ENCODE data around the gene SH3GLB1. TPM values are rescaled to one million over a fixed set of nuclear protein-coding genes. Genes with fewer than 3 reads are reported as not detected.

The SH3GLB1 gene
- total and polyA plus RNA-seq, 2 donors (not counting 1 experiment from before 2014, with no cell fraction given) = 13.2 to 57.3 TPM

DNA sequence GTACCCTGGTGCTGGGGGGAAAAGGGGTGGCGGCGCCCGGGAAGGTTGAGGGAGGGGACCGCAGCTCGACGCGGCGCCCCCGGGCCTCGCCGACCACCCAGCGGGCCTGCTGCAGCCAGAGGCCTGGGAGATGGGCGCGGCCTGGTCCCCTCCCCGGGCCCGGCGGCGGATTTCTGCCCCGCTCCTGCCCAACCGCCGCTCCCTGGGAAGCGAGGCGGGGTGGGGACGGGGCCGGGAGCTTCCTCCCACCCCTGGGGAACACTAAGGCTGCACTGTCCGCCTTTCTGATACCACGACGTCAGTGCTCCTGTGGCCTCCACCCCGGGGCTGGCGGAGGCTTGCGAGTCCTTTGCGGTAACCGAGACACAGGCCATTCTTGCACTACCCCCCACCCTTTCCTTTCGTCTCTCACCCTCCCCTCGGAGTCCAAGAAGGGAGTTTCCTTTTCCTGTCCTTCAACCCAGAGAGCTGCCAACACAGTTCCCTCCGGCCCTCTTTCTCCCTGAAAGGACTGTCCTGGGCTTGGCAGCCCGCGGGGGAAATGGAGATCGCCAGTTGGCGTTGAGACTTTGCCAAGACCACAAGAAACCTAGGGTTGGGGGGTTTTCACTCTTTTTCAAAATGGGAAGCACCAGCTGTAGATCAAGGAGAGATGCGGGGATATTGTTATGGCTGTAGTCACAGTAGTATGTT is 742 bp downstream of the SH3GLB1 start:
- H3K36me3 ChIP-seq (replicated peaks in 1 of 2; ENCODE audit: control extremely low read depth in 1 of 2, control insufficient read depth in 1 of 2, extremely low read depth in 1 of 2, insufficient read depth in 2 of 2, low read length in 1 of 2) = no peaks in the 10 kb centered on the region
- ATAC-seq (ENCODE audit: low read depth) (peak; percentile 14), DNase-seq (no peak)
- H3K27ac ChIP-seq (ENCODE audit: low read length in 2 of 2) = peak overlapping the region; percentile 78 to 93
- WGBS (ENCODE audit: insufficient coverage) = under 1% methylated on average over 34 of the region's 41 CpGs
- peaks cover 26% of the 10 kb centered on the region for H4K20me1 ChIP-seq (ENCODE audit: control insufficient read depth, insufficient read depth, low read length, poor library complexity, severe bottlenecking)
- peak overlapping the region; percentile 78 for H3K9ac ChIP-seq (ENCODE audit: low read length)
- no peak for TF ChIP-seq EZH2 (IDR thresholded peaks at IDR 0.05; ENCODE audit: borderline replicate concordance, insufficient read depth, low read depth, low read length, poor library complexity, severe bottlenecking)
- no peak for TF ChIP-seq CTCF (IDR thresholded peaks at IDR 0.05)
- peak overlapping the region; percentile 89 for H2AFZ ChIP-seq (ENCODE audit: insufficient read depth, low read depth, low read length, poor library complexity, severe bottlenecking)
- intact Hi-C loops (cut with micrococcal nuclease) = loop anchor here (1.0 to 10.0 kb wide), 8 partner anchors 36 to 1978 kb away; partner anchors contain the start of genes HS2ST1, ODF2L and SELENOF
- peaks cover 52% of the 10 kb centered on the region for H3K79me2 ChIP-seq (ENCODE audit: control insufficient read depth, insufficient read depth, low read length)
- H3K4me3 ChIP-seq (ENCODE audit: control extremely low read depth in 1 of 5, extremely low read depth in 1 of 5, insufficient read depth in 1 of 5, low read depth in 2 of 5, low read length in 4 of 5) = peak overlapping the region; percentile 67 to 90 (median 80)
- no peaks in the 10 kb centered on the region for H3K9me3 ChIP-seq (ENCODE audit: control extremely low read depth in 1 of 3, control insufficient read depth in 2 of 3, insufficient read depth in 1 of 3, low read length in 2 of 3)
- no peaks in the 10 kb centered on the region for H3K27me3 ChIP-seq (replicated peaks in 1 of 4; ENCODE audit: control extremely low read depth in 1 of 4, control insufficient read depth in 3 of 4, insufficient read depth in 4 of 4, low read length in 3 of 4)
- peak overlapping the region; percentile 85 for H3K4me2 ChIP-seq (replicated peaks; ENCODE audit: low read depth, low read length, poor library complexity, severe bottlenecking)
- Mint-ChIP-seq H3K27ac (peak overlapping the region; percentile 100), H3K4me3 (peak overlapping the region; percentile 98), H3K4me1 (peaks cover 46% of the 10 kb centered on the region), H3K27me3 (no peaks in the 10 kb centered on the region), H3K9me3 (ENCODE audit: insufficient read depth) (no peaks in the 10 kb centered on the region)
- H3K4me1 ChIP-seq (ENCODE audit: control insufficient read depth in 2 of 2, insufficient read depth in 2 of 2, low read length in 2 of 2) = peaks cover 24 to 30% of the 10 kb centered on the region in 2 donors
- POLR2A ChIA-PET = interaction anchor here (0.9 to 2.4 kb wide), 6 partner anchors 24 to 313 kb away, joined by 3 to 20 read pairs (median 4); partner anchors contain the start of genes HS2ST1, ODF2L and SELENOF
- CTCF ChIA-PET = interaction anchor here (0.6 to 2.5 kb wide), 29 partner anchors 8 to 380 kb away, joined by 3 to 15 read pairs (median 5); partner anchors contain the start of gene ODF2L

GRCh38 chr1:86705665-86705985 is 1.2 kb downstream of the SH3GLB1 start:
- peak overlapping the region; percentile 85 for H3K4me2 ChIP-seq (replicated peaks; ENCODE audit: low read depth, low read length, poor library complexity, severe bottlenecking)
- peaks cover 57% of the 10 kb centered on the region for H3K79me2 ChIP-seq (ENCODE audit: control insufficient read depth, insufficient read depth, low read length)
- H4K20me1 ChIP-seq (ENCODE audit: control insufficient read depth, insufficient read depth, low read length, poor library complexity, severe bottlenecking) = peaks cover 31% of the 10 kb centered on the region
- no peaks in the 10 kb centered on the region for H3K9me3 Mint-ChIP-seq (ENCODE audit: insufficient read depth)
- H3K36me3 ChIP-seq (replicated peaks in 1 of 2; ENCODE audit: control extremely low read depth in 1 of 2, control insufficient read depth in 1 of 2, extremely low read depth in 1 of 2, insufficient read depth in 2 of 2, low read length in 1 of 2) = no peaks in the 10 kb centered on the region
- no peaks in the 10 kb centered on the region for H3K27me3 ChIP-seq (replicated peaks in 1 of 4; ENCODE audit: control extremely low read depth in 1 of 4, control insufficient read depth in 3 of 4, insufficient read depth in 4 of 4, low read length in 3 of 4)
- H3K4me3 Mint-ChIP-seq = peak overlapping the region; percentile 98
- H2AFZ ChIP-seq (ENCODE audit: insufficient read depth, low read depth, low read length, poor library complexity, severe bottlenecking) = peak overlapping the region; percentile 89
- H3K9ac ChIP-seq (ENCODE audit: low read length) = peak overlapping the region; percentile 78
- H3K27ac Mint-ChIP-seq = peak overlapping the region; percentile 93
- peak overlapping the region; percentile 78 to 93 for H3K27ac ChIP-seq (ENCODE audit: low read length in 2 of 2)
- no peaks in the 10 kb centered on the region for H3K27me3 Mint-ChIP-seq
- no peaks in the 10 kb centered on the region for H3K9me3 ChIP-seq (ENCODE audit: control extremely low read depth in 1 of 3, control insufficient read depth in 2 of 3, insufficient read depth in 1 of 3, low read length in 2 of 3)
- H3K4me1 Mint-ChIP-seq = peaks cover 49% of the 10 kb centered on the region
- intact Hi-C loops (cut with micrococcal nuclease) = loop anchor here (2.0 to 10.0 kb wide), 3 partner anchors 35 to 379 kb away; no protein-coding TSS in a partner anchor
- DNase-seq = no peak
- CTCF ChIA-PET = interaction anchor here (1.4 to 2.0 kb wide), 4 partner anchors 10 to 40 kb away, joined by 4 to 8 read pairs (median 6); no protein-coding TSS in a partner anchor
- TF ChIP-seq CTCF (IDR thresholded peaks at IDR 0.05) (no peak), EZH2 (IDR thresholded peaks at IDR 0.05; ENCODE audit: borderline replicate concordance, insufficient read depth, low read depth, low read length, poor library complexity, severe bottlenecking) (no peak)
- H3K4me3 ChIP-seq (ENCODE audit: control extremely low read depth in 1 of 5, extremely low read depth in 1 of 5, insufficient read depth in 1 of 5, low read depth in 2 of 5, low read length in 4 of 5) = peak overlapping the region; percentile 67 to 90 (median 80)
- H3K4me1 ChIP-seq (ENCODE audit: control insufficient read depth in 2 of 2, insufficient read depth in 2 of 2, low read length in 2 of 2) = peaks cover 24 to 30% of the 10 kb centered on the region in 2 donors
- POLR2A ChIA-PET = interaction anchor here (2.4 kb wide), 2 partner anchors 209 to 310 kb away, joined by 12 to 20 read pairs; partner anchors contain the start of genes HS2ST1, ODF2L and SELENOF
- no CpG with 5 or more reads among the region's 4 CpGs for WGBS (ENCODE audit: insufficient coverage)
- no peak for ATAC-seq (ENCODE audit: low read depth)
